H1 (cell line): ENCODE measurements around the gene HMGB4. TPM values are rescaled to one million over a fixed set of nuclear protein-coding genes. Genes with fewer than 3 reads are reported as not detected.

ENCODE experiments used
- CTCF ChIA-PET: fragments of 300-600 bp; sonication (Branson Sonifier 250); formaldehyde crosslinking; loops from one replicate; lab custom pipeline; 2021; ENCODE audit not compliant: partially characterized antibody; lab: Charles Lee
- POLR2A ChIA-PET: fragments of 300-600 bp; sonication (Branson Sonifier 250); formaldehyde crosslinking; loops from one replicate; lab custom pipeline; 2021; ENCODE audit warnings: inconsistent platforms; ENCODE audit not compliant: partially characterized antibody; lab: Charles Lee
- DNase-seq, 2 experiments: peaks; one replicate each; pipeline versions ENCODE4 v3.0.0 to v3.0.0-alpha.2; 2010 to 2022; ENCODE audit warnings: low spot score in 2 of 2, low read depth in 1 of 2, mixed read lengths in 1 of 2
- FAIRE-seq: peaks from 2 replicates; lab custom pipeline; 2011; peaks lifted over from hg19 to GRCh38; lab: Jason Lieb, UNC
- H2AFZ ChIP-seq: 2 replicates; pipeline ENCODE4 v1.8.1; 2012; ENCODE audit warnings: low read length, inconsistent platforms
- H2AK5ac ChIP-seq: 2 replicates; pipeline ENCODE4 v1.6.1; 2013; ENCODE audit warnings: low read depth, low read length
- H2BK120ac ChIP-seq: replicated peaks from 2 replicates; pipeline ENCODE3; 2013; ENCODE audit warnings: low read depth, low read length, inconsistent platforms
- H2BK12ac ChIP-seq: 2 replicates; pipeline ENCODE4 v1.6.1; 2013; ENCODE audit warnings: low read depth, low read length
- H2BK15ac ChIP-seq: 2 replicates; pipeline ENCODE4 v1.6.1; 2013; ENCODE audit warnings: low read length
- H2BK20ac ChIP-seq: 2 replicates; pipeline ENCODE4 v1.6.1; 2013; ENCODE audit warnings: low read length
- H2BK5ac ChIP-seq: 2 replicates; pipeline ENCODE4 v1.6.1; 2013; ENCODE audit warnings: low read depth, low read length
- H3K14ac ChIP-seq: 2 replicates; pipeline ENCODE4 v1.6.1; 2013; ENCODE audit warnings: inconsistent platforms; ENCODE audit not compliant: insufficient read length
- H3K18ac ChIP-seq: 2 replicates; pipeline ENCODE4 v1.6.1; 2013; ENCODE audit warnings: low read length; ENCODE audit errors: extremely low read depth
- H3K23ac ChIP-seq: 2 replicates; pipeline ENCODE4 v1.6.1; 2013; ENCODE audit warnings: inconsistent platforms; ENCODE audit not compliant: insufficient read length
- H3K23me2 ChIP-seq: 2 replicates; pipeline ENCODE4 v1.6.1; 2013; ENCODE audit warnings: low read depth, low read length
- H3K27ac ChIP-seq: 2 replicates; pipeline ENCODE4 v1.6.1; 2011; ENCODE audit warnings: low read depth, low read length, inconsistent platforms
- H3K27me3 ChIP-seq, 4 experiments: replicated peaks in 1 of 4; 1 replicate in 1 of 4; 2 replicates in 3 of 4; pipeline versions ENCODE4 v1.6.1 to v1.8.1; 2011 to 2013; ENCODE audit warnings: low read length in 3 of 4, mild to moderate bottlenecking in 3 of 4, inconsistent platforms in 2 of 4, mixed read lengths in 2 of 4, moderate library complexity in 1 of 4; ENCODE audit not compliant: control insufficient read depth in 3 of 4, insufficient read depth in 3 of 4; ENCODE audit errors: extremely low read depth in 1 of 4
- H3K36me3 ChIP-seq, 4 experiments: 2 replicates each; pipeline versions ENCODE4 v1.6.1 to v1.8.1; 2011 to 2013; ENCODE audit warnings: mild to moderate bottlenecking in 4 of 4, low read length in 3 of 4, moderate library complexity in 2 of 4, control low read depth in 1 of 4, inconsistent platforms in 1 of 4; ENCODE audit not compliant: insufficient read depth in 4 of 4, control insufficient read depth in 2 of 4
- H3K4ac ChIP-seq: replicated peaks from 2 replicates; pipeline ENCODE3; 2013; ENCODE audit warnings: low read length, low read depth, mixed read lengths, inconsistent platforms; ENCODE audit not compliant: insufficient read length
- H3K4me1 ChIP-seq, 4 experiments: replicated peaks in 1 of 4; 1 replicate in 1 of 4; 2 replicates in 3 of 4; pipeline versions ENCODE4 v1.6.1 to v1.8.1; 2011 to 2013; ENCODE audit warnings: low read length in 3 of 4, inconsistent platforms in 2 of 4, mixed read lengths in 1 of 4; ENCODE audit not compliant: insufficient read depth in 4 of 4, control insufficient read depth in 3 of 4
- H3K4me2 ChIP-seq, 2 experiments: 2 replicates each; pipeline versions ENCODE4 v1.6.1 to v1.8.1; 2011 to 2013; ENCODE audit warnings: low read depth in 2 of 2, low read length in 2 of 2, control low read depth in 1 of 2, inconsistent platforms in 1 of 2, mild to moderate bottlenecking in 1 of 2; ENCODE audit not compliant: insufficient read depth in 1 of 2
- H3K4me3 ChIP-seq, 4 experiments: fragments of 200-600, 300-600 bp in 1 of 4; sonication (generic), shearing (Covaris generic), sonication (Bioruptor Twin) in 1 of 4; 2 replicates each; pipeline versions ENCODE4 v1.5.1 to v1.8.1; 2011 to 2016; ENCODE audit warnings: low read length in 4 of 4, low read depth in 3 of 4, control low read depth in 2 of 4, inconsistent platforms in 2 of 4, mild to moderate bottlenecking in 2 of 4, mixed read lengths in 1 of 4, moderate library complexity in 1 of 4; ENCODE audit not compliant: insufficient read depth in 2 of 4; ENCODE audit errors: extremely low read depth in 1 of 4
- H3K56ac ChIP-seq: replicated peaks from 2 replicates; pipeline ENCODE3; 2013; ENCODE audit warnings: low read depth, mild to moderate bottlenecking, mixed read lengths, low read length, inconsistent platforms; ENCODE audit not compliant: insufficient read length
- H3K79me1 ChIP-seq: 2 replicates; pipeline ENCODE4 v1.6.1; 2013; ENCODE audit warnings: low read depth, low read length, control low read depth
- H3K79me2 ChIP-seq, 2 experiments: 2 replicates each; pipeline versions ENCODE4 v1.6.1 to v1.8.1; 2012 to 2013; ENCODE audit warnings: low read length in 2 of 2, mild to moderate bottlenecking in 2 of 2, inconsistent platforms in 1 of 2; ENCODE audit not compliant: insufficient read depth in 2 of 2, control insufficient read depth in 1 of 2
- H3K9ac ChIP-seq, 4 experiments: replicated peaks in 1 of 4; 1 replicate in 1 of 4; 2 replicates in 3 of 4; pipeline versions ENCODE4 v1.6.1 to v1.8.1; 2011 to 2013; ENCODE audit warnings: low read depth in 3 of 4, low read length in 3 of 4, control low read depth in 2 of 4, mild to moderate bottlenecking in 2 of 4, moderate library complexity in 2 of 4, inconsistent platforms in 1 of 4; ENCODE audit errors: extremely low read depth in 1 of 4
- H3K9me3 ChIP-seq, 2 experiments: 2 replicates each; pipeline versions ENCODE4 v1.6.1 to v1.8.1; 2012 to 2013; ENCODE audit warnings: mild to moderate bottlenecking in 2 of 2, moderate library complexity in 2 of 2, control low read depth in 1 of 2, inconsistent platforms in 1 of 2, low read depth in 1 of 2, low read length in 1 of 2, mixed read lengths in 1 of 2; ENCODE audit not compliant: insufficient read depth in 2 of 2
- H4K20me1 ChIP-seq, 2 experiments: replicated peaks in 1 of 2; 2 replicates each; pipeline versions ENCODE3 to v1.8.1; 2011 to 2013; ENCODE audit warnings: inconsistent platforms in 2 of 2, low read length in 2 of 2, mild to moderate bottlenecking in 1 of 2; ENCODE audit not compliant: insufficient read depth in 2 of 2, control insufficient read depth in 1 of 2
- H4K5ac ChIP-seq: 2 replicates; pipeline ENCODE4 v1.6.1; 2013; ENCODE audit warnings: low read length, low read depth, mixed read lengths, inconsistent platforms; ENCODE audit not compliant: insufficient read length
- H4K8ac ChIP-seq: 2 replicates; pipeline ENCODE4 v1.8.0; 2013; ENCODE audit warnings: mild to moderate bottlenecking, moderate library complexity, low read length, inconsistent platforms; ENCODE audit not compliant: insufficient read depth; ENCODE audit errors: extremely low read depth
- H4K91ac ChIP-seq: replicated peaks from 2 replicates; pipeline ENCODE3; 2013; ENCODE audit warnings: low read length, mixed read lengths, inconsistent platforms; ENCODE audit not compliant: insufficient read length
- BRCA1 ChIP-seq: IDR thresholded peaks from 2 replicates; pipeline ENCODE4 v1.6.1; 2012; ENCODE audit warnings: low read depth, low read length, improper control_type of control experiment
- JUND ChIP-seq: IDR thresholded peaks from 2 replicates; pipeline ENCODE4 v1.6.1; 2011; ENCODE audit warnings: mild to moderate bottlenecking, improper control_type of control experiment, low read length
- KDM1A ChIP-seq: fragments of 200-600, 300-600 bp; sonication (generic); IDR thresholded peaks from 2 replicates; pipeline ENCODE4 v1.7.1; 2016; ENCODE audit warnings: mild to moderate bottlenecking, low read length, borderline replicate concordance
- KDM4A ChIP-seq: IDR thresholded peaks from one replicate; pipeline ENCODE4 v1.7.1; 2012; ENCODE audit warnings: low read depth, mild to moderate bottlenecking, moderate library complexity, low read length, inconsistent platforms; ENCODE audit not compliant: severe bottlenecking
- KDM5A ChIP-seq: fragments of 200-600 bp; IDR thresholded peaks from 2 replicates; pipeline ENCODE4 v1.7.1; 2012; ENCODE audit warnings: mild to moderate bottlenecking, low read length, inconsistent platforms, mixed read lengths
- POLR2AphosphoS5 ChIP-seq: IDR thresholded peaks from 2 replicates; pipeline ENCODE4 v1.6.1; 2011; ENCODE audit warnings: low read depth, low read length
- RAD21 ChIP-seq, 2 experiments: IDR thresholded peaks in 1 of 2; conservative IDR thresholded peaks in 1 of 2; 2 replicates each; pipeline ENCODE4 v1.6.1; 2011; ENCODE audit warnings: low read depth in 2 of 2, low read length in 2 of 2, improper control_type of control experiment in 1 of 2, inconsistent platforms in 1 of 2, mild to moderate bottlenecking in 1 of 2, moderate library complexity in 1 of 2
- RBBP5 ChIP-seq: IDR thresholded peaks from 2 replicates; pipeline ENCODE4 v1.7.1; 2012; ENCODE audit warnings: low read depth, mild to moderate bottlenecking, inconsistent platforms, low read length, moderate library complexity, borderline replicate concordance
- RFX5 ChIP-seq: IDR thresholded peaks from 2 replicates; pipeline ENCODE4 v1.6.1; 2011; ENCODE audit warnings: low read depth, low read length, improper control_type of control experiment, borderline replicate concordance
- RXRA ChIP-seq: IDR thresholded peaks from 2 replicates; pipeline ENCODE4 v1.6.1; 2011; ENCODE audit warnings: low read depth, mild to moderate bottlenecking, low read length, moderate library complexity; ENCODE audit not compliant: insufficient read depth
- TAF7 ChIP-seq: optimal IDR thresholded peaks from 2 replicates; pipeline ENCODE3; 2011; ENCODE audit warnings: low read depth, mild to moderate bottlenecking, inconsistent platforms, low read length, moderate library complexity, borderline replicate concordance
- TBP ChIP-seq: IDR thresholded peaks from 2 replicates; pipeline ENCODE4 v1.6.1; 2011; ENCODE audit warnings: low read depth, low read length, improper control_type of control experiment
- YY1 ChIP-seq: IDR thresholded peaks from 2 replicates; pipeline ENCODE4 v1.6.1; 2011; ENCODE audit warnings: low read depth, mild to moderate bottlenecking, low read length
- WGBS, 2 experiments: shearing (Covaris generic) in 1 of 2; methylation state at CpG; one replicate each; pipeline versions ENCODE4 v1.1.6 to v1.1.7; 2013 to 2015; ENCODE audit warnings: low lambda C conversion rate in 2 of 2, mixed read lengths in 2 of 2, inconsistent platforms in 1 of 2, low coverage in 1 of 2, missing lambda C conversion rate in 1 of 2; ENCODE audit not compliant: insufficient replicate concordance in 2 of 2, insufficient coverage in 1 of 2, insufficient read length in 1 of 2; ENCODE audit errors: extremely low coverage in 1 of 2, missing lambda C conversion rate in 1 of 2; 5-methylcytosine and 5-hydroxymethylcytosine counted together
- polyA plus RNA-seq, 7 experiments: library from polyadenylated mRNA; depleted of rRNA in 3 of 7; stranded (reverse) in 5 of 7; unstranded in 2 of 7; fragments of >200 nt in 5 of 7; fragments of 200-250 nt in 2 of 7; gene quantifications; 1 replicate in 5 of 7; 2 replicates in 1 of 7; 4 replicates in 1 of 7; pipeline versions ENCODE4 v1.2.1 to v1.2.3, GENCODE V29; 2011 to 2013; ENCODE audit warnings: missing spikeins in 2 of 7, mixed read lengths in 2 of 7
- total RNA-seq: library from RNA; stranded (reverse); fragmentation: NEBNext Ultra II Directional; extraction: Animal tissue kit (Norgen Biotek cat#: 25700); gene quantifications from 2 replicates; pipeline ENCODE4 v1.2.1, GENCODE V29; 2021

Gene HMGB4
- total and polyA plus RNA-seq, 2 of the 8 experiments (the other 6 are each of a cell fraction or from before 2014, with no cell fraction given): not detected

DNA sequence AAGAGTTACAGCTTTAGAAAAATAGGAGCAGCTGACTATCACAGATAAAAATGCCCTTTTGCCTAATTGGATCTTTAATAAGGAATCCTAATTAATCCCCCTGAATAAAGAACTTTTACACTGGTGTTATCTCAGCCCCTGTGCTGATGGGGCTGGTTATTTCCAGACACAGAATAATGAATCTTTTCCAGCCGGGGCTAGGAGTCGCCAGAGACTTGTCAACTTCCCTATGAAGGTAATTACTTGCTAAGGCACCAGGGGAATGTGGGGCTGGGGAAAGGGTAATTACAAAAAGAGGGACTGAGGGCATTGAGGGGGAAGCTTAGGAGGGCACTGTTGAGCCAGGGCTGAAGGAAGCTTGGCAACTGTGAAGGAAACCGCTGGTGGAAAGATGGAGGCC, 34.5 kb downstream of the HMGB4 start:
- H3K4me1 ChIP-seq: peaks cover 0 to 5% (median 2%) of the 10 kb centered on the region in 4 experiments; a peak in 3 of 7 replicates
- peaks cover 0 to 2% of the 10 kb centered on the region in 2 experiments for H4K20me1 ChIP-seq
- no peak overlapping the region for H2BK120ac ChIP-seq
- no peaks in the 10 kb centered on the region for H3K79me2 ChIP-seq
- no peaks in the 10 kb centered on the region for H3K9me3 ChIP-seq
- no peak overlapping the region for H4K5ac ChIP-seq
- H4K91ac ChIP-seq: no peak overlapping the region
- H2AFZ ChIP-seq: no peak overlapping the region
- H3K23me2 ChIP-seq: no peaks in the 10 kb centered on the region
- no peak overlapping the region for H2BK5ac ChIP-seq
- no peak overlapping the region for H3K4ac ChIP-seq
- no peak overlapping the region for H3K56ac ChIP-seq
- no peak overlapping the region for H3K9ac ChIP-seq
- no peak overlapping the region for H2AK5ac ChIP-seq
- FAIRE-seq (no peak), DNase-seq (no peak)
- H2BK12ac ChIP-seq: no peak overlapping the region
- H3K14ac ChIP-seq: no peak overlapping the region
- H3K36me3 ChIP-seq: no peaks in the 10 kb centered on the region
- no peak overlapping the region for H3K23ac ChIP-seq
- H3K27ac ChIP-seq: no peak overlapping the region
- no peak overlapping the region for H2BK20ac ChIP-seq
- no peak overlapping the region for H4K8ac ChIP-seq
- H3K18ac ChIP-seq: no peak overlapping the region
- no peak overlapping the region for H3K4me3 ChIP-seq
- ChIA-PET POLR2A (no interaction called here), CTCF (interaction anchor here (0.6 to 1.7 kb wide), 6 partner anchors 10 to 526 kb away, joined by 3 to 5 read pairs (median 3); no protein-coding TSS in a partner anchor)
- H3K27me3 ChIP-seq: no peaks in the 10 kb centered on the region
- H3K79me1 ChIP-seq: peaks cover 3% of the 10 kb centered on the region; the same call in 1 of the 2 replicates
- H3K4me2 ChIP-seq: no peak overlapping the region
- WGBS, 2 experiments: 98% methylated on average over 3 of the region's 3 CpGs; no CpG with 5 or more reads in 1 of the 2 experiments
- H2BK15ac ChIP-seq: no peak overlapping the region
- TF ChIP-seq BRCA1 (no peak), POLR2AphosphoS5 (no peak), RBBP5 (no peak), KDM5A (no peak), RXRA (no peak), YY1 (no peak), KDM4A (no peak), KDM1A (no peak), TBP (no peak), RAD21 (IDR thresholded peaks at IDR 0.05 in 1 of 2, conservative IDR thresholded peaks at IDR 0.05 in 1 of 2; ENCODE audit: low read depth in 2 of 2, low read length in 2 of 2) (no peak), TAF7 (no peak), JUND (no peak), RFX5 (no peak)
